Prostate gland (tissue), 2 donors: Measurements from ENCODE around the gene RPTOR. TPM values are rescaled to one million over a fixed set of nuclear protein-coding genes. Genes with fewer than 3 reads are reported as not detected.

Source experiments
- DNase-seq: peaks from one replicate; pipeline ENCODE4 v3.0.0-alpha.2; 2019; ENCODE audit warnings: low spot score
- H3K27ac ChIP-seq, 2 donors: fragments of 200-600 bp; sonication (generic); 2 replicates each; pipeline ENCODE4 v1.5.1; 2017 to 2019
- H3K27me3 ChIP-seq: fragments of 200-600 bp; sonication (generic); replicated peaks from 2 replicates; pipeline ENCODE4 v1.5.1; 2019; ENCODE audit not compliant: insufficient read depth
- H3K36me3 ChIP-seq, 2 donors: fragments of 200-600 bp; sonication (generic); 1 replicate in 1 of 2; 2 replicates in 1 of 2; pipeline versions ENCODE4 v1.5.1 to v1.8.1; 2017 to 2019
- H3K4me1 ChIP-seq: fragments of 200-600 bp; sonication (generic); replicated peaks from 2 replicates; pipeline ENCODE4 v1.5.1; 2019
- H3K4me3 ChIP-seq, 2 donors: fragments of 200-600 bp; sonication (generic); 2 replicates each; pipeline ENCODE4 v1.5.1; 2017 to 2019
- H3K9me3 ChIP-seq: fragments of 200-600 bp; sonication (generic); 2 replicates; pipeline ENCODE4 v1.5.1; 2017
- CTCF ChIP-seq, 4 experiments: fragments of 200-600 bp in 2 of 4; fragments of 450-650 bp in 2 of 4; sonication (generic) in 2 of 4; IDR thresholded peaks; 1 replicate in 3 of 4; 2 replicates in 1 of 4; pipeline ENCODE4 v1.5.1; 2016 to 2019; ENCODE audit warnings: antibody characterized with exemption in 4 of 4, mild to moderate bottlenecking in 2 of 4, moderate library complexity in 2 of 4
- POLR2A ChIP-seq: fragments of 450-650 bp; IDR thresholded peaks from one replicate; pipeline ENCODE4 v1.6.1; 2016; ENCODE audit warnings: antibody characterized with exemption, mild to moderate bottlenecking
- POLR2AphosphoS5 ChIP-seq: sonication (generic); formaldehyde crosslinking; IDR thresholded peaks from one replicate; pipeline ENCODE4 v1.6.1; 2017; ENCODE audit warnings: antibody characterized with exemption
- WGBS: methylation state at CpG from one replicate; pipeline ENCODE4 v1.1.5; 2018; 5-methylcytosine and 5-hydroxymethylcytosine counted together
- intact Hi-C: fragments of 100-400 bp; cut with DNase I; formaldehyde crosslinking; loops from one replicate; pipeline ENCODE4 v1.14.2; 2022
- total RNA-seq, 2 donors: library from RNA; depleted of rRNA; stranded (reverse); fragments of >200 nt; gene quantifications; one replicate each; pipeline ENCODE4 v1.1.0, GENCODE V29; 2016

Gene RPTOR
- total RNA-seq, 2 donors from 2014 or later, result 30.3 to 62.5 TPM

GRCh38 chr17:80569924-80570323 is 25.3 kb downstream of the RPTOR start:
- H3K36me3 ChIP-seq, result no peaks in the 10 kb centered on the region
- no peak overlapping the region for H3K4me3 ChIP-seq
- WGBS, result 83% methylated on average over 9 of the region's 9 CpGs
- no peaks in the 10 kb centered on the region for H3K27me3 ChIP-seq
- DNase-seq, result no peak
- intact Hi-C loops, result no loop called here
- no peaks in the 10 kb centered on the region for H3K4me1 ChIP-seq
- TF ChIP-seq POLR2AphosphoS5, result no peak
- TF ChIP-seq CTCF (IDR thresholded peaks at IDR 0.05), result no peak
- H3K27ac ChIP-seq, result no peak overlapping the region
- no peaks in the 10 kb centered on the region for H3K9me3 ChIP-seq

DNA sequence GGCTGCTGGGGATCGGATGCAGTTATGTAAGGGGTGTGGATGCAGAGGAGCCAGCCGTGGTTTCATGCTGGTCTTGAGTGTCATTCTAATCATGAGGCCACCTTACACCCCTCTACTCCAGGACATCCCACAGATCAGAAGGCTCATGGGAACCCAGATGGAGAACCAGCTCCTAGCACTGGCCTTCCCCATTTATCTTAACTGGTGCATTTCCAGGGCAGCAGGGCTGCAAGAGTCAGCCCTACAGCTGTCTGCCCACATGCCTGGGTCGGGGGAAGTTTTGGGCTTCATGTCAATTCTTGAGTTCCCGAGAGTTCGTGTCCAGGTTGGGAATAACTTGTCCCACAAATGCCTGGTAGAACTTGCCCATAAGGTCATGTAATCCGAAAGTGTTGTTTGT is 29.1 kb downstream of the RPTOR start:
- WGBS, result 79% methylated on average over 6 of the region's 6 CpGs
- no peak for DNase-seq
- H3K27ac ChIP-seq, result no peak overlapping the region
- no peaks in the 10 kb centered on the region for H3K9me3 ChIP-seq
- no peaks in the 10 kb centered on the region for H3K4me1 ChIP-seq
- H3K27me3 ChIP-seq, result no peaks in the 10 kb centered on the region
- H3K36me3 ChIP-seq, result no peaks in the 10 kb centered on the region
- intact Hi-C loops, result no loop called here
- TF ChIP-seq POLR2AphosphoS5 (no peak), POLR2A (no peak), CTCF (IDR thresholded peaks at IDR 0.05) (no peak)
- H3K4me3 ChIP-seq, result no peak overlapping the region

DNA sequence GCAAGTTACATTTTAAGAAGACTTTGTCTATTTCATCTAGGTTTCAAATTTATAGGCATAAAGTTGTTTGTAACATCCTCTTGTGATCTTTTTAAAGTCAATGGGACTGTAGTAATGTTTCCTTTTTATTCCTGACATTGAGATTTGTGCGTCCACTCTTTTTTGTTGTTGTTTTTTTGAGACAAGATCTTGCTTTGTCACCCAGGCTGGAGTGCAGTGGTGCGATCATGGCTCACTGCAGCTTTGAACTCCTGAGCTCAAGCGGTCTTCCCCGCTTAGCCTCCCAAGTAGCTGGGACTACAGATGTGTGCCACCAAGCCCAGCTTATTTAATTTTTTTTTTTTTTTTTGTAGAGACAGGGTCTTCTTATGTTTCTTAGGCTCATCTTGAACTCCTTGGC is 29.9 kb downstream of the RPTOR start:
- intact Hi-C loops, result no loop called here
- Histone ChIP-seq H3K4me1 (no peaks in the 10 kb centered on the region), H3K36me3 (no peaks in the 10 kb centered on the region), H3K9me3 (no peaks in the 10 kb centered on the region), H3K27me3 (no peaks in the 10 kb centered on the region), H3K27ac (no peak overlapping the region), H3K4me3 (no peak overlapping the region)
- no peak for DNase-seq
- TF ChIP-seq POLR2A, result no peak
- TF ChIP-seq POLR2AphosphoS5, result no peak
- no peak for TF ChIP-seq CTCF (IDR thresholded peaks at IDR 0.05)
- WGBS, result 70% methylated on average over 4 of the region's 4 CpGs

- Histone ChIP-seq H3K27me3 (no peaks in the 10 kb centered on the region), H3K36me3 (no peaks in the 10 kb centered on the region), H3K27ac (no peak overlapping the region), H3K4me1 (no peaks in the 10 kb centered on the region), H3K4me3 (no peak overlapping the region), H3K9me3 (no peaks in the 10 kb centered on the region)
- TF ChIP-seq POLR2AphosphoS5, result no peak
- TF ChIP-seq POLR2A, result no peak
- TF ChIP-seq CTCF (IDR thresholded peaks at IDR 0.05), result peak; percentile 33 to 89 (median 86)
- intact Hi-C loops, result loop anchor here (5.0 kb wide), 1 partner anchor 148 kb away; no protein-coding TSS in a partner anchor
- 44% methylated on average over 17 of the region's 17 CpGs for WGBS
- peak; percentile 43 for DNase-seq
Measured at GRCh38 chr17:80575057-80575875, 30.6 kb downstream of the RPTOR start.
